Skin epidermis (tissue), 12 donors: ENCODE data around the gene STAG3.
A peak's percentile ranks its signal among the peaks of the same experiment; 100 is the strongest.

Experiments
- H3K27ac ChIP-seq, 21 experiments: fragments of 200-600 bp; sonication (generic) in 11 of 21; one replicate each; pipeline ENCODE4 v1.5.0; 2020; ENCODE audit warnings: mild to moderate bottlenecking in 3 of 21, inconsistent platforms in 2 of 21, moderate library complexity in 2 of 21
- H3K4me3 ChIP-seq, 7 experiments: fragments of 200-600 bp; sonication (generic) in 2 of 7; one replicate each; pipeline ENCODE4 v1.5.0; 2020; ENCODE audit warnings: inconsistent platforms in 2 of 7, mild to moderate bottlenecking in 2 of 7, moderate library complexity in 1 of 7

The STAG3 gene

DNA sequence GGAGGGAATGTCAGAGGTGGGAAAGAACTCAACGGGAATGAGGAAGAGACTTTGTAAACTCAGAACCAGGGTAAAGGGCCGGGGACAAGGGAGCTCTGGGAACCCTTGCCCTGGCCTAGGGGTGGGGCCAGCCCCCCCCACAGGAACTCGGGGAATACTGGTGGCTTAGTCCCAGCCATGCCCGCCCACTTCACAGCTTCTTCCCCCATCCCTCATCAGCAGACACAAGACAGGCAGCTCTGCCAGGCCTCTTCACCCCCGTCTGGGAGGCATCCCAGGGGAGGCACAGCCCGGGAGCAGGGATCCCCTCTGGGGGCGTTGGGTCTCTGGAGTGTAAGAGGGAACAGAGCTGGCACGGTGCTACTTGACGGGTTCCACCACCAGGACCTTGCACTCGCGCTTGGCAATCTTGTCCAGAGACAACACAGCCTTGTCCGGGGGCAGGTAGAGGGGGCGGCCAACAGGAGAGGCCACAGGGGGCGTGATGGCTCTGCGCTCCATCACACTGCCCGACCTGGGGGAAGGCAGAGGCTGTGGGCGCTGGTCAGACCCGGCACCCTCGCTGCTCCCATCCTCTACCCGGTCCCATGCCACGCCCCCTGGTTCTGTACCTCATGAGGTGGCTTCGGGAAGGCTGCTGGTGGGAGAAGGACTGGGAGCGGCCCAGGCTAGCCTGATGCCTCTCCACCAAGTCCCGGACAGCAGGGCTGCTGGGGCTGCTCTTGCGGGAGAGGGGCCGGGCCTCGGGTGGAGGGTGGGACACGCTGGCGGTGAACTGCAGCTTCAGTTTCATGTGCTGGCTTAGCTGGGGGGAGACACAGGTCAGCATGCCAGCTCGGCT is 22.8 kb upstream of the STAG3 start:
- peak overlapping the region in 8 of 21 experiments; percentile 1 to 57 (median 30) for H3K27ac ChIP-seq
- no peak overlapping the region for H3K4me3 ChIP-seq

DNA sequence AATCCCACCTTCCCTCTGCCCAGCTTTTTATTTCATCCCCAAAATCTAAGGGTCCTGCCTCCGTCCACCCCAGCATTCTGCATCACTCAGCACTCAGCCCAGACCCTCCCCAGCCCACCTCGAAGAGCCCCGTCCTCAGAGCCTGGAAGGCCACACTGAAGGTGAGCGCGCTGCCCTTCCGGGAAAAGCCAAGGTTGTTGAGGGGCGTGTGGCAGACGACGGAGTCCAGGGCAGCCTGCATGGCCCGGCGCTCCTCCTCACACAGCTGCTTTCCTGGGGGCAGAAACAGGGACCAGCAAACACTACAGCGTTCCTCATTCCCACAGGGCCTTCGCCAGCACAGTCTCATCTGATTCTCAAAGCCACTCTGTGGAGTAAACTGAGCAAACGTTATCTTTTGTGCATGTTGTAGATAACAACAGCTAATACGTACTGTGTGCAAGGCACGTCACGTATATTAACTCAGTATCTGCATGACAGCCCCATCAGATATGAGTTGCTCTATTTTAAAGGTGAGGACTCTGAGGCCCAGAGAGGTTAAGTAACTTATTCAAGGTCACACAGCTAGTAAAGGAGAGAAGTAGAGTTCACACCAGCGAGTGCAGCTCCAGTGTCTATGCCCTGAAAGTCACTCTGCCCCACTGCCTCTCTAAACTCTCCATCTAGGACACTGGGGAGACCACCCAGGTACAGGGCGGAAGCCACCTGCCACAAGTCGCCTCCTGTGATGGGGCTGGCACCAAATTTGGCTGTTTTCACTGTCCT is 22.0 kb upstream of the STAG3 start:
- no peak overlapping the region for H3K27ac ChIP-seq
- no peak overlapping the region for H3K4me3 ChIP-seq

DNA sequence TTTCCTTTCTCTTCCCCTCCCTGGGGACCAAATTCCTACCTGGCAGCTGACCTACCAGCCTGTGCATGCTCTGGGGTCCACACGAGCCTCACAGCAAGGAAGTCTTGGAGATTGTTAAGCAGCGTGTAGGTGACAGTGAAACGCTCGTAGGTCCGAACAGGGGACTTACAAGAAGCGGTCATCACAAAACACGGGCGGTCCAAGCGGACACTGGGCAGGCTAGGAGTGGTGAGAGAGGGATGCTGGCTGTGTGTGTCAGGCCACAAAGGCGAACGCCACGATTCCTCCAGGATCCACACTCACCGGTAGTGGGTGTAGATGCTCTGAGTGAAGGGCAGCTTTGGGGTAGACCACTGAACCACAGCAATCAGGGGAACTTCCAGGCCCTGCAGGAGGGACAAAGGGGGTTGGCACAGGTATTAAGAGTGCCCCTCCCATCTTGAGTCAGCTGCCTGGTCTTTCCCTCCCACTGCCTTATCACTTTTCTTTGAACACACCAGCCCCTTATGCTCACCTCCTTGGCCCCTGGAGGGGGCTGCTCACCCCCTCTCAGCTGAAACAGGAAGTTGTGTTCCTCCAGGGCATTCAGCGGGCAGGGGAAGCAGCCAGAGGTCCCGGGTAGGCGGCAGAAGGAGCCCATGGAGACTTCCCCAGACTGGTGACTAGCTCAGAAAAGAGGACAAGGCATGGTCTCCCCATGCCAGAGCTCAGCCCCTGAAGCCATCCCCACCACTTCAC is 21.2 kb upstream of the STAG3 start:
- H3K4me3 ChIP-seq = peak overlapping the region in 1 of 7 experiments; percentile 99
- peak overlapping the region in 8 of 21 experiments; percentile 7 to 97 (median 90) for H3K27ac ChIP-seq

DNA sequence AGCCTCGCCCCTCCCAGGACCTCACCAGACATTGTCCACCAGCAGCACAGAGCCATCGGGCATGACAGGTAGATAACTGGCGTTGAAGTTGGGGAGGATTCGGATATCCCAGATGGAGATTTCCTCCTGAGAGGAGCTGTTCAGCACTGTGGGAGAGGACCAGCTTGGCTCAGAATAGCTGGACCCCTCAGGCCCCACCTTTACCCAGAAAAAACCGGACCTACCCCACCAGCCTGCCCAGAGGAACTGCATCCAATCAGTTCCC is 20.7 kb upstream of the STAG3 start:
- peak overlapping the region in 4 of 7 experiments; percentile 88 to 99 (median 94) for H3K4me3 ChIP-seq
- H3K27ac ChIP-seq = peak overlapping the region in 11 of 21 experiments; percentile 7 to 97 (median 91)

DNA sequence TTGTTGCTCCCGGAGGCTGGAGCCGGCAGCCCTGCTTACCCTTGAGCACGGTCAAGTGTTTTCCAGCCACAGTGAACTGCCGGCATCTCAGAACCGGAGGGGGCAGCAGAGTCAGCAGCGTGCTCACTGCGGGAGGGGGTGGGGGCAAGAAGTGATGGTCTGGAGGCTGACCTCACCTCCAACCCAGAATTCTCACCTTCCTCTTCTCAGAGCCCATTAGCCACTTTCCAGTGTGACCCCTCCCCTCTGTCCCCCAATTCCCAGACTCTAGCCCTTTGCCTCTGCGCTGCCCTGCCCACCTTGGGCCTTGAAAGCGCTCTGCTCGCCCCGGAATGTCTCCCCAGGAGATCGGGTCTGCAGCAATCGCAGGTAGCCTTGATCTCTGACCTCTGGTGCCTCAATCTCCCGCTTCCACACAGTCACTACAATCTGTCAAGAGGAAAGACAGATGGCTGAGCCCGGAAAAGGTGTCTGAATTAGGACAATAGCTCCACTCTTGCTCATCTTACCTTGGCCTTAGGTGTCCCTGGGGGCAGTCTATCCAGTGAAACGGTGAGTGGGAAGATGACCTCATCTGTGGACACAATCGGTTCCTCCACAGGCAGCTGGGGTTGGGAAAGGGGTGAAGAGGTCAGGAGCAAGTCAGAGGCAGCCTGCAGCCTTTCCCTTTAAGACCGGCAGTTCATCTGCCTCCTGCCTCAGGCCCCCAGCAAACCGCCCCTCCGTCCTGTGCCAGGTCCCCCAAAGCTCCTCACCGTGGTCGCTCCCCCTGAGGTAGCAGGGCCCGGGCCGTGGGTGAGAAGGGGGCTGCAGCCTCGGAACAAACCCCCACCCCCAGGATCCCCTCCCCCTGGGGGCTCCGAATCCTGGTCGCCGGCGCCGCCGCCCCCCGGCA is 20.1 kb upstream of the STAG3 start:
- Histone ChIP-seq H3K4me3 (peak overlapping the region; percentile 54 to 99 (median 88)), H3K27ac (peak overlapping the region; percentile 27 to 97 (median 90))

DNA sequence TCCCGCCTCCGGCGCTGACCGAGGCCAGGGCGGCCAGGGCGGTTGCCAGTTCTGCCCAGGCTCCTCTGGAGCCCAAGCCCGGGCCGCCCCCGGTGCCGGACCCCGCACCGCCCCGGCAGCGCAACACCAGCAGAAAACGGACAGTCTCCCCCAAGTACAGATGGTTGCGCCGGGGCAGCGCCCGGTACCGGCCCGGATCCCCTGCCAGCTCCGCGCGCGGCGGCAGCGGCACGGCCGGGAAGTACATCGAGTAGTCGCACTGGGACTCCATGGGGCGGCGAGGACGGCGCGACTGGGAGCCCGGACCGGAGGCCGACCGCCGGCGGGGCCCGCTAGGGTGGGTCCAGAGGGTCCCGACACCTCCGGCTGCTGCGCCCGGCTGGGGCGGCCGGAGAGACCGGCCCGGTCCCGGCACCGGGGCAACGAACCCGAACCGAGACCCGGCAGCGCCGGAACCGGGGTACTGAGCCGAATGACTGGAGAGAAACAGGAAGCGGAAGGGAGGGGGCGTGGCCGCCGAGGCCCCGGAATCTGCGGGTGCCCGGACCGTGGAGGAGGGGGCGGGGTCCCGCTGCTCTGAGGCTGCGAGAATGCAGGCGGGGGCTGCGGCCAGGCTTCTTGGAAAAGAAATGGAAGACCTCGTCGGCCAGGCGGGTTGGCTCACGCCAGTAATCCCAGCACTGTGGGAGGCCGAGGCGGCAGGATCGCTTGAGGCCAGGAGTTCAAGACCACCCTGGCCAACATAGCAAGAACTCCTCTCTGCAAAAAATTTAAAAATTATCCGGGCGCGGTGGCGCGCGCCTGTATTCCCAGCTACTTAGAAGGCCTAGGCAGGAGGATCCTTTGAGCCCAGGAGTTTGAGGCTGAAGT is 19.3 kb upstream of the STAG3 start, which contains the start of gene TRAPPC14:
Gene TRAPPC14 (minus strand): TSS at position 495 of the 870 bp plus-strand sequence. CDS start 224 bp downstream, at position 271.
- Histone ChIP-seq H3K27ac (peak within 1 kb of the TSS; percentile 27 to 97 (median 90)), H3K4me3 (peak within 1 kb of the TSS; percentile 54 to 99 (median 88))

DNA sequence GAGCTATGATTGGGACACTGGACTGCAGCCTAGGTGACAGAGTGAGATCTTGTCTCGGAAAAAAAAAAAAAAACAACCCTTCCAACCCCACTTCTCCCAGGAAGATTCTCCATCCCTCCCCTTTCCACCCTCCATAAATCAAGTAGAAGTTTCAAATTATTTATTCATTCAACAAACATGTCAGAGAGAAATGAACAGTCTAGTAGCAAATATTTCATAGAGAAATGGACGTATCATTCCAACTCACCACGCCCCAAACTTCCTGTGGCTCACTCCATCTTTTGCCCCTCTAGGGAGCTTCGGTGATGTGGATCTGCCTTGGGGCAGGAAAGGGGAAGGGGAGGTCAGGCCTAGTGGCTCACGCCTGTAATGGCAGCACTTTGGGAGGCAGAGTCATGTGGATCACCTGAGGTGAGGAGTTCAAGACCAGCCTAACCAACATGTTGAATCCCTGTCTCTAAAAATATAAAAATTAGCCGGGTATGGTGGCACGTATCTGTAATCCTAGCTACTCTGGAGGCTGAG is 18.6 kb upstream of the STAG3 start:
- H3K4me3 ChIP-seq = peak overlapping the region; percentile 54 to 99 (median 88)
- H3K27ac ChIP-seq = peak overlapping the region in 19 of 21 experiments; percentile 50 to 97 (median 90)

DNA sequence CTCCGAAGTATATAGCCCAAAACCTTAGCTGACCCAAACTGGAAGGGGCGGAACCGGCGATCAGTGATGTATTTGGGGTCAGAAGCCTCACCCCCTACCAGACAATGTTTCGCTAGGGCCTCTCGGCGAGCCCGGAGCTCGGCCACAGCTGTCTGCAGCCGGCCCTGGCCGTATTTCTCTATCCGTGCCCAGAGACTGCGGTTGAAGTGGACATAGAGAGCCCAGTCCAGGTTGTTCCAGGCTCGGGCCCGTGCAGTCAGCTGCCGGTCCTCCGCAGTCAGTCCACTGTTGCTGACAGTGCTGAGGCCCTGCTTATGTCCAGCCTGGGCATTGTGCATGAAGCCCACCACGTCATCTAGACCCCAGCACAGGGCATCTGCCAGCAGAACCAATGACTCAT is 17.7 kb upstream of the STAG3 start:
- Histone ChIP-seq H3K4me3 (no peak overlapping the region), H3K27ac (no peak overlapping the region)

DNA sequence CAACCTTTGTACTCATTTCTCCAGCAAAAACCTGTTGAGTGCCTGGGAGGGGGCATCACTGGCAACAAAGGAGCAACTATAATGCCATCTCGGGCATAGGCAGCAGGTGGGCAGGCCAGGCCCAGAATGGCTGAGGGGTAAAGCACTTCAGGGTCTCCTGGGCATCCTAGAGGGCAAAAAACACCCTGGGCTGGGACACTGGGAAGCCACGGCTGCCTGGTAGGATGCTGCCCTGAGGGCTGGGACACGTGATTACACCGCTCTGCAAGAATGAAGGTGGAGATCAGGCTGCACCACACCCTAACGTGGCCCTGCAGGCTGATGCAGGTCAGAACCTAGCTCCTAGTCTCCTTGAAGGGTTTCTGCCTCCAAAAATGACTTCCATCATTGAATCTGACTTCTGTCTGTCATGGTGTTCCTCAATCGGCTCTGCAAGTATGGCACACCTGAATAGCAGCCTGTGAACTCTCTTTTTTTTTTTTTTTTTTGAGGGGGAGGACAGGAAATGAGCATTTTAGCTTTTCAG is 14.6 kb upstream of the STAG3 start:
- H3K4me3 ChIP-seq = no peak overlapping the region
- H3K27ac ChIP-seq = peak overlapping the region in 11 of 21 experiments; percentile 14 to 80 (median 57)

DNA sequence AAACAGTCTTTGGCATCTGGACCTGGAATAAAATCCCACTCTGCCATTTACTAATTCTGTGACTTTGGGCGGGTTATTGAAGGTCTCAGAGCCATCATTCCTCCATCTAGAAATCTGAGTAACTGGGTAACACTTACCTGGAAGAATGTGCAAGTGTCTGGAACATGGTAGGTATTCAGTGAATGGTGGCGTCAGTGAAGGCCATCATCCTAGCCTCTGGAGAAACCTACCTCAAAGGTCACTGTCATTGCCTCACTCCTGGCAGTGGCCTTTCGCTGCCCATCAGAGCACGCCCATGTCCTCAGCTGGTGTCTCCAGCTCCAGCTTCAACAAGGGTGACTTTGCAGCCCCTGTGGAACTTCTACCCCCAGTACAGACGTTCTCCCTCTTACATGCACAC is 13.8 kb upstream of the STAG3 start:
- Histone ChIP-seq H3K4me3 (no peak overlapping the region), H3K27ac (peak overlapping the region in 11 of 21 experiments; percentile 14 to 80 (median 54))

DNA sequence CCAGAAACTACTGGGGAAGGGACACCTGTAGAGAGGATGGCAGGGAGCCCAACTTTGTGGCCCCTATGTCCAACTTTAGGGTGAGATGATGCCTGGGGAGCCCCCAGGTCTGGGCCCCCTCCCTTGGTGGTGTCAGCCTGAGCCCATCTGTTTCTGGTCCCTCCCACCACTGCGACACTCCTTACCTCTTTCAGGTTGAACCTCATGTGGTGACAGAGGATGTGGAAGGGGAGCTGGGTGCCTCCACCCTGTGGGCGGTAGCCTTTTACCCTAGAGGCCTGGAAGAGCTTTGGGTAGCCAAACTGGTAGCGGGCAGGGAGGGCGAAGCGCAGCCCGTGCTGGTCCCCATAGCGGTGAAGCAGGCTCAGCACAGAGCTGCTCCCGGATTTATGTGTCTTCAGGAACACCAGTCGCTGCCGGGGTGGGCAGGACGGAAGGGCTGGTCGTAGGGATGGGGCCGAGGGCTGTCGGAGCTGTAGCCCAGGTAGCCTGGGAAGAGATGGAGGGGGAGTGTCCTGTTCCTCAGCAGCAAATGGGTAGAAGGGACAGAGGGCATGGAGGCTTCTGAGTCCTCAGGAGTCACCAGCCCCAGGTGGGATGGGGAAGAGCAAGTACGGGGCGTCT is 11.3 kb upstream of the STAG3 start:
- H3K27ac ChIP-seq = peak overlapping the region in 7 of 21 experiments; percentile 8 to 80 (median 31)
- no peak overlapping the region for H3K4me3 ChIP-seq

DNA sequence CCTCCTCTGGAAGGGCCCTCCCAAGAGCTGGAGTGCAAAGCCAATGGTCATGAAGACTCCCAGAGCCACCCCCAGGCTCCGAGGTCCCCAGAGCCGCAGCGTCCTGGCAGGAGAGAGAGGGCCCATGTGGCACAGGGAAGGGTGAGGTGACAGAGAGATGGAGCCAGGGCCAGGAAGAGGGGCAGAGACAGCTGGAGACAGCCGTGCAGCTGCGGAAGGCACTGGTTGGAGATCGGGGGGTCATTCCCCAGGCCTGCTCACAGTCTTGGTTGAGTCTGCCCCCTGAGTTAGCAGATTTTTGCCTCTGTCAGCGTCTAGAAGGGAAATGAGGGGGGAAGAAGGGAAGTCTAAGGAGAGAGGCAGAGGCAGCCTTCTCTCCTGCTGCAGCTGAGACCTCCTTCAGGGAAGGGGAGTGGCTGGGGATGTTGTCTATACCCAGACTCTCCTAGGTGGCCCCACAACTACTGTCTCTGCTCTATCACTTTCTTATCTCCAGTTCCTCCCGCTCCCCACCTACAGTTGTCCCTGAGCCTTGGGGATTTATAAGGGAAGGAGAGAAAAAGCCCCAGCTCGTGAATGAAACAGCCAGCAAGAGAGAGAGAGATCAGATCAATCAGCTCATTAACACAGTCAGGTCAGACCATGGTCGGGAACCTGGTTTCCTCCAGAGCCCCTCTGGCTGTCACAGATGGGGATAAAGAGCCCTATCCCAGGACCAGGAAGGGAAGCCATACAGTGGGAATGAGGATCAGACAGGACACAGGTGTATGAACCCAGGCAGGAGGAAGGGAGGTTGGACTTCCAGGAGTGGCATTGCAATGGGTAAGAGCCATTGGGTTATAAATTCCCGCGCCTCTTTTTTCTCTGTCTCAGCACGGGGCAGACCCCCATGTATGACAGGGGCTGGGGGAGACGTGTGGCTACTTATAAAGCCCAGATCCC is 10.5 kb upstream of the STAG3 start:
- H3K4me3 ChIP-seq = peak overlapping the region in 4 of 7 experiments; percentile 29 to 47 (median 40)
- H3K27ac ChIP-seq = peak overlapping the region in 13 of 21 experiments; percentile 21 to 81 (median 78)

DNA sequence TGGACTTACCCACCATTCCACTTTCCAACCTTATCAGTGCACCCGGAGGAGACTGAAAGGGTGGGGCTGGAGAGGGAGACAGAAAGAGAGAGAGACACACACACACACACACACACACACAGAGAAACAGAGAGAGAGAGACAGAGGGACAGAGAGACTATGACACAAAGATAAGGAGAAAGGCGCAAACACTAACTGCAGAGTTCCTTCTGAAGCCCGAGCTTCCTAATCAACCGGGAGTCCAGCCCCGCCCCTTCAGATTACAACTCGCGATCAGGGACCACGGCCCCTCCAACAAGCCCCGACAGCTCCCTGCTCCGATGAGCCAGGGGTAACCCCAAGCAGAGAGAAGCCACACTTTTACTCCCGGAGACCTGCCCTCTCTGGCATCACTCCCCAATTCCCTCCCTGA is 9.8 kb upstream of the STAG3 start:
- H3K4me3 ChIP-seq = peak overlapping the region; percentile 20 to 47 (median 38)
- peak overlapping the region in 19 of 21 experiments; percentile 1 to 87 (median 69) for H3K27ac ChIP-seq

DNA sequence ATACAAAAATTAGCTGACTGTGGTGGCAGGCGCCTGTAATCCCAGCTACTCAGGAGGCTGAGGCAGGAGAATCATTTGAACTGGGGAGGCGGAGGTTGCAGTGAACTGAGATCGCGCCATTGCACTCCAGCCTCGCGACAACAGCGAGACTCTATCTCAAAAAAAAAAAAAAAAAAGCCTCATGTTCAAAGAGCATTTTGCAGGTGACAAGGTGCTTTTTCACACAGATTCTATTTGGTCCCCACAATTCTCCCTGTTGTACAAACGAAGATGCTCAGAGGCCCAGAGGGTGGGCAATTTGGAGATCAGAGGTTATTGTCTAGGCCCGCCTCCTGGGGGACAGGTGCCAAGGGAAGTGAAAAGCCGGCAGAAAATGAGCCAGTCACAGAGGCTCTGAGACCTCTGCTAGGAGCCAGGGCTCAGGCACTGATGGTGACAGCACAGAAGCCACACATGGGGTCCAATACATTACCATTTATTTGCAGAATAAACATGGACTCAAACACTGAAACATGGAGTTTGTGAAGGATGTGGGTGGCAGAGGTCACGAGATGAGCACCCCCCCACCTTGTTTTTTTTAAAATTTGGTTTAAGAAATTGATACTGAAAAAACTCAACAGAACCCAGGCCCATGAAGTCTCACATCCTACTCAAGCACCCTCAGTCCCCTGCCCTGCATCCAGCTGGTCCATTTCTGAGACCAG is 8.4 kb upstream of the STAG3 start:
- peak overlapping the region in 14 of 21 experiments; percentile 1 to 87 (median 78) for H3K27ac ChIP-seq

More for the DNA sequence above, 8.4 kb upstream of the STAG3 start:
- H3K4me3 ChIP-seq = no peak overlapping the region
